Cortex of kidney (tissue), 1 donor: ENCODE data around the gene PACS2.

Source experiments
- DNase-seq: peaks from one replicate; lab custom pipeline; 2025; lab: John Stamatoyannopoulos, UW

The PACS2 gene

GRCh38 chr14:105386581-105387529, 72.3 kb downstream of the PACS2 start:
- no peak for DNase-seq

GRCh38 chr14:105387530-105387922, 73.0 kb downstream of the PACS2 start:
- no peak for DNase-seq

- no peak for DNase-seq
Measured at GRCh38 chr14:105388110-105388951, 73.8 kb downstream of the PACS2 start.

GRCh38 chr14:105388976-105389375, 74.4 kb downstream of the PACS2 start:
- DNase-seq = no peak

- no peak for DNase-seq
Measured at GRCh38 chr14:105389534-105389933, 75.0 kb downstream of the PACS2 start.

- DNase-seq = no peak
Measured at GRCh38 chr14:105389976-105390848, 75.7 kb downstream of the PACS2 start.

- no peak for DNase-seq
Measured at GRCh38 chr14:105390849-105391500, 76.4 kb downstream of the PACS2 start.

- no peak for DNase-seq
Measured at GRCh38 chr14:105391541-105391940, 77.0 kb downstream of the PACS2 start.

- DNase-seq = no peak
Measured at GRCh38 chr14:105392131-105393090, 77.9 kb downstream of the PACS2 start.

GRCh38 chr14:105393151-105393550, 78.6 kb downstream of the PACS2 start:
- DNase-seq = no peak

- DNase-seq = no peak
Measured at GRCh38 chr14:105394714-105395537, 80.4 kb downstream of the PACS2 start.

- DNase-seq = no peak
Measured at GRCh38 chr14:105395538-105395854, 80.9 kb downstream of the PACS2 start.

- DNase-seq = no peak
Measured at GRCh38 chr14:105397350-105397931, 82.9 kb downstream of the PACS2 start.

- no peak for DNase-seq
Measured at GRCh38 chr14:105398044-105398725, 83.6 kb downstream of the PACS2 start, which contains the start of gene TEX22. Gene TEX22, plus strand, starts transcription at chr14:105398538. Its CDS starts 803 bp downstream, at chr14:105399341.

GRCh38 chr14:105398726-105399465, 84.3 kb downstream of the PACS2 start:
- no peak for DNase-seq

GRCh38 chr14:105399466-105399775, 84.9 kb downstream of the PACS2 start:
- no peak for DNase-seq

- DNase-seq = no peak
Measured at GRCh38 chr14:105400016-105400415, 85.5 kb downstream of the PACS2 start.

- DNase-seq = no peak
Measured at GRCh38 chr14:105401699-105402098, 87.2 kb downstream of the PACS2 start.
